H1 (cell line): Measurements from ENCODE around the gene CELSR3. TPM values are rescaled to one million over a fixed set of nuclear protein-coding genes. Genes with fewer than 3 reads are reported as not detected.

Experiments
- CTCF ChIA-PET: fragments of 300-600 bp; sonication (Branson Sonifier 250); formaldehyde crosslinking; loops from one replicate; lab custom pipeline; 2021; ENCODE audit not compliant: partially characterized antibody; lab: Charles Lee
- POLR2A ChIA-PET: fragments of 300-600 bp; sonication (Branson Sonifier 250); formaldehyde crosslinking; loops from one replicate; lab custom pipeline; 2021; ENCODE audit warnings: inconsistent platforms; ENCODE audit not compliant: partially characterized antibody; lab: Charles Lee
- DNase-seq, 2 experiments: peaks; one replicate each; pipeline versions ENCODE4 v3.0.0 to v3.0.0-alpha.2; 2010 to 2022; ENCODE audit warnings: low spot score in 2 of 2, low read depth in 1 of 2, mixed read lengths in 1 of 2
- FAIRE-seq: peaks from 2 replicates; lab custom pipeline; 2011; peaks lifted over from hg19 to GRCh38; lab: Jason Lieb, UNC
- H2AFZ ChIP-seq: 2 replicates; pipeline ENCODE4 v1.8.1; 2012; ENCODE audit warnings: low read length, inconsistent platforms
- H2AK5ac ChIP-seq: 2 replicates; pipeline ENCODE4 v1.6.1; 2013; ENCODE audit warnings: low read depth, low read length
- H2BK120ac ChIP-seq: replicated peaks from 2 replicates; pipeline ENCODE3; 2013; ENCODE audit warnings: low read depth, low read length, inconsistent platforms
- H2BK12ac ChIP-seq: 2 replicates; pipeline ENCODE4 v1.6.1; 2013; ENCODE audit warnings: low read depth, low read length
- H2BK15ac ChIP-seq: 2 replicates; pipeline ENCODE4 v1.6.1; 2013; ENCODE audit warnings: low read length
- H2BK20ac ChIP-seq: 2 replicates; pipeline ENCODE4 v1.6.1; 2013; ENCODE audit warnings: low read length
- H2BK5ac ChIP-seq: 2 replicates; pipeline ENCODE4 v1.6.1; 2013; ENCODE audit warnings: low read depth, low read length
- H3K14ac ChIP-seq: 2 replicates; pipeline ENCODE4 v1.6.1; 2013; ENCODE audit warnings: inconsistent platforms; ENCODE audit not compliant: insufficient read length
- H3K18ac ChIP-seq: 2 replicates; pipeline ENCODE4 v1.6.1; 2013; ENCODE audit warnings: low read length; ENCODE audit errors: extremely low read depth
- H3K23ac ChIP-seq: 2 replicates; pipeline ENCODE4 v1.6.1; 2013; ENCODE audit warnings: inconsistent platforms; ENCODE audit not compliant: insufficient read length
- H3K23me2 ChIP-seq: 2 replicates; pipeline ENCODE4 v1.6.1; 2013; ENCODE audit warnings: low read depth, low read length
- H3K27ac ChIP-seq: 2 replicates; pipeline ENCODE4 v1.6.1; 2011; ENCODE audit warnings: low read depth, low read length, inconsistent platforms
- H3K27me3 ChIP-seq, 4 experiments: replicated peaks in 1 of 4; 1 replicate in 1 of 4; 2 replicates in 3 of 4; pipeline versions ENCODE4 v1.6.1 to v1.8.1; 2011 to 2013; ENCODE audit warnings: low read length in 3 of 4, mild to moderate bottlenecking in 3 of 4, inconsistent platforms in 2 of 4, mixed read lengths in 2 of 4, moderate library complexity in 1 of 4; ENCODE audit not compliant: control insufficient read depth in 3 of 4, insufficient read depth in 3 of 4; ENCODE audit errors: extremely low read depth in 1 of 4
- H3K36me3 ChIP-seq, 4 experiments: 2 replicates each; pipeline versions ENCODE4 v1.6.1 to v1.8.1; 2011 to 2013; ENCODE audit warnings: mild to moderate bottlenecking in 4 of 4, low read length in 3 of 4, moderate library complexity in 2 of 4, control low read depth in 1 of 4, inconsistent platforms in 1 of 4; ENCODE audit not compliant: insufficient read depth in 4 of 4, control insufficient read depth in 2 of 4
- H3K4ac ChIP-seq: replicated peaks from 2 replicates; pipeline ENCODE3; 2013; ENCODE audit warnings: low read length, low read depth, mixed read lengths, inconsistent platforms; ENCODE audit not compliant: insufficient read length
- H3K4me1 ChIP-seq, 4 experiments: replicated peaks in 1 of 4; 1 replicate in 1 of 4; 2 replicates in 3 of 4; pipeline versions ENCODE4 v1.6.1 to v1.8.1; 2011 to 2013; ENCODE audit warnings: low read length in 3 of 4, inconsistent platforms in 2 of 4, mixed read lengths in 1 of 4; ENCODE audit not compliant: insufficient read depth in 4 of 4, control insufficient read depth in 3 of 4
- H3K4me2 ChIP-seq, 2 experiments: 2 replicates each; pipeline versions ENCODE4 v1.6.1 to v1.8.1; 2011 to 2013; ENCODE audit warnings: low read depth in 2 of 2, low read length in 2 of 2, control low read depth in 1 of 2, inconsistent platforms in 1 of 2, mild to moderate bottlenecking in 1 of 2; ENCODE audit not compliant: insufficient read depth in 1 of 2
- H3K4me3 ChIP-seq, 4 experiments: fragments of 200-600, 300-600 bp in 1 of 4; sonication (generic), shearing (Covaris generic), sonication (Bioruptor Twin) in 1 of 4; 2 replicates each; pipeline versions ENCODE4 v1.5.1 to v1.8.1; 2011 to 2016; ENCODE audit warnings: low read length in 4 of 4, low read depth in 3 of 4, control low read depth in 2 of 4, inconsistent platforms in 2 of 4, mild to moderate bottlenecking in 2 of 4, mixed read lengths in 1 of 4, moderate library complexity in 1 of 4; ENCODE audit not compliant: insufficient read depth in 2 of 4; ENCODE audit errors: extremely low read depth in 1 of 4
- H3K56ac ChIP-seq: replicated peaks from 2 replicates; pipeline ENCODE3; 2013; ENCODE audit warnings: low read depth, mild to moderate bottlenecking, mixed read lengths, low read length, inconsistent platforms; ENCODE audit not compliant: insufficient read length
- H3K79me1 ChIP-seq: 2 replicates; pipeline ENCODE4 v1.6.1; 2013; ENCODE audit warnings: low read depth, low read length, control low read depth
- H3K79me2 ChIP-seq, 2 experiments: 2 replicates each; pipeline versions ENCODE4 v1.6.1 to v1.8.1; 2012 to 2013; ENCODE audit warnings: low read length in 2 of 2, mild to moderate bottlenecking in 2 of 2, inconsistent platforms in 1 of 2; ENCODE audit not compliant: insufficient read depth in 2 of 2, control insufficient read depth in 1 of 2
- H3K9ac ChIP-seq, 4 experiments: replicated peaks in 1 of 4; 1 replicate in 1 of 4; 2 replicates in 3 of 4; pipeline versions ENCODE4 v1.6.1 to v1.8.1; 2011 to 2013; ENCODE audit warnings: low read depth in 3 of 4, low read length in 3 of 4, control low read depth in 2 of 4, mild to moderate bottlenecking in 2 of 4, moderate library complexity in 2 of 4, inconsistent platforms in 1 of 4; ENCODE audit errors: extremely low read depth in 1 of 4
- H3K9me3 ChIP-seq, 2 experiments: 2 replicates each; pipeline versions ENCODE4 v1.6.1 to v1.8.1; 2012 to 2013; ENCODE audit warnings: mild to moderate bottlenecking in 2 of 2, moderate library complexity in 2 of 2, control low read depth in 1 of 2, inconsistent platforms in 1 of 2, low read depth in 1 of 2, low read length in 1 of 2, mixed read lengths in 1 of 2; ENCODE audit not compliant: insufficient read depth in 2 of 2
- H4K20me1 ChIP-seq, 2 experiments: replicated peaks in 1 of 2; 2 replicates each; pipeline versions ENCODE3 to v1.8.1; 2011 to 2013; ENCODE audit warnings: inconsistent platforms in 2 of 2, low read length in 2 of 2, mild to moderate bottlenecking in 1 of 2; ENCODE audit not compliant: insufficient read depth in 2 of 2, control insufficient read depth in 1 of 2
- H4K5ac ChIP-seq: 2 replicates; pipeline ENCODE4 v1.6.1; 2013; ENCODE audit warnings: low read length, low read depth, mixed read lengths, inconsistent platforms; ENCODE audit not compliant: insufficient read length
- H4K8ac ChIP-seq: 2 replicates; pipeline ENCODE4 v1.8.0; 2013; ENCODE audit warnings: mild to moderate bottlenecking, moderate library complexity, low read length, inconsistent platforms; ENCODE audit not compliant: insufficient read depth; ENCODE audit errors: extremely low read depth
- H4K91ac ChIP-seq: replicated peaks from 2 replicates; pipeline ENCODE3; 2013; ENCODE audit warnings: low read length, mixed read lengths, inconsistent platforms; ENCODE audit not compliant: insufficient read length
- BCL11A ChIP-seq, 2 experiments: IDR thresholded peaks; one replicate each; pipeline ENCODE4 v1.6.1; 2011; ENCODE audit warnings: low read depth in 2 of 2, low read length in 2 of 2, mild to moderate bottlenecking in 2 of 2
- CHD2 ChIP-seq: IDR thresholded peaks from 2 replicates; pipeline ENCODE4 v1.6.1; 2012; ENCODE audit warnings: low read length, improper control_type of control experiment
- CREB1 ChIP-seq: IDR thresholded peaks from 2 replicates; pipeline ENCODE4 v1.6.1; 2012; ENCODE audit warnings: inconsistent platforms
- HDAC6 ChIP-seq: IDR thresholded peaks from one replicate; pipeline ENCODE4 v1.7.1; 2012; ENCODE audit warnings: low read depth, mild to moderate bottlenecking, inconsistent platforms, low read length, moderate library complexity
- POLR2A ChIP-seq, 2 experiments: IDR thresholded peaks; 1 replicate in 1 of 2; 2 replicates in 1 of 2; pipeline ENCODE4 v1.6.1; 2011; ENCODE audit warnings: low read depth in 2 of 2, low read length in 2 of 2, mild to moderate bottlenecking in 2 of 2; ENCODE audit errors: control extremely low read depth in 1 of 2
- POU5F1 ChIP-seq: IDR thresholded peaks from 2 replicates; pipeline ENCODE4 v1.6.1; 2011; ENCODE audit warnings: low read depth, mild to moderate bottlenecking, low read length, moderate library complexity
- SIRT6 ChIP-seq: IDR thresholded peaks from one replicate; pipeline ENCODE4 v1.7.1; 2012; ENCODE audit warnings: low read length, inconsistent platforms
- SIX5 ChIP-seq: IDR thresholded peaks from 2 replicates; pipeline ENCODE4 v1.6.1; 2011; ENCODE audit warnings: mild to moderate bottlenecking, low read depth, low read length
- TAF1 ChIP-seq: IDR thresholded peaks from 2 replicates; pipeline ENCODE4 v1.6.1; 2011; ENCODE audit warnings: mild to moderate bottlenecking, low read depth, low read length
- TBP ChIP-seq: IDR thresholded peaks from 2 replicates; pipeline ENCODE4 v1.6.1; 2011; ENCODE audit warnings: low read depth, low read length, improper control_type of control experiment
- WGBS, 2 experiments: shearing (Covaris generic) in 1 of 2; methylation state at CpG; one replicate each; pipeline versions ENCODE4 v1.1.6 to v1.1.7; 2013 to 2015; ENCODE audit warnings: low lambda C conversion rate in 2 of 2, mixed read lengths in 2 of 2, inconsistent platforms in 1 of 2, low coverage in 1 of 2, missing lambda C conversion rate in 1 of 2; ENCODE audit not compliant: insufficient replicate concordance in 2 of 2, insufficient coverage in 1 of 2, insufficient read length in 1 of 2; ENCODE audit errors: extremely low coverage in 1 of 2, missing lambda C conversion rate in 1 of 2; 5-methylcytosine and 5-hydroxymethylcytosine counted together
- polyA plus RNA-seq, 7 experiments: library from polyadenylated mRNA; depleted of rRNA in 3 of 7; stranded (reverse) in 5 of 7; unstranded in 2 of 7; fragments of >200 nt in 5 of 7; fragments of 200-250 nt in 2 of 7; gene quantifications; 1 replicate in 5 of 7; 2 replicates in 1 of 7; 4 replicates in 1 of 7; pipeline versions ENCODE4 v1.2.1 to v1.2.3, GENCODE V29; 2011 to 2013; ENCODE audit warnings: missing spikeins in 2 of 7, mixed read lengths in 2 of 7
- total RNA-seq: library from RNA; stranded (reverse); fragmentation: NEBNext Ultra II Directional; extraction: Animal tissue kit (Norgen Biotek cat#: 25700); gene quantifications from 2 replicates; pipeline ENCODE4 v1.2.1, GENCODE V29; 2021
- TF ChIP-seq, protein P1 (sequence below): IDR thresholded peaks from 2 replicates; pipeline ENCODE4 v1.6.1; 2011; ENCODE audit warnings: low read length, improper control_type of control experiment
- TF ChIP-seq, protein P2 (sequence below): IDR thresholded peaks from 2 replicates; pipeline ENCODE4 v1.6.1; 2012; ENCODE audit warnings: inconsistent platforms

Gene CELSR3
- total and polyA plus RNA-seq, 2 of the 8 experiments (the other 6 are each of a cell fraction or from before 2014, with no cell fraction given), result 11.6 to 29.5 TPM

DNA sequence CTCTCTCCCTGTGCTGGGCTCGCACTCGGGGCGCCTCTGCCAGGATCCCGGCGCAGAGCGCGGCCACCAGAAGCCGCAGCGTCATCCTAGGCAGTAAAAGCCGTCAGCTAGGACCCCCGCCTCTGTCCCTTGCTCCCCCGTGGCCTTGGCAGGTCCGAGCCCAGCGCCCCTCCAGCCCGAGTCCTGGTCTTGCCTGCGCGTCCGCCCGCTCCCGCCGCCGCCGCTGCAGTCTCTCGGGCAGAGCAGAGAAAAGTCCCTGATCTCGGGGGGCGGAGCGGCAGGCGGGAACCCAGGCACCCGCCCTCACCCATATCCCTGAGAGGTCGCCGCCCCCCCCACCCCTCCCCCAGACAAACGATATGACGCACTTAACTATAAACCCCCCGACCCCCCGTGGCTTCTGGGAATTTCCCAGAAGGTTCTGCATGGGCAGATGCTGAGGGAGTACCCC is 67.6 kb downstream of the CELSR3 start, which contains the start of gene COL7A1:
Gene COL7A1, minus strand, starts transcription at position 255 of the 451 bp plus-strand sequence. Its CDS starts 170 bp downstream, at position 85.
- 23% methylated on average over 16 of the region's 35 CpGs; no CpG with 5 or more reads in 1 of the 2 experiments for WGBS, 2 experiments
- Histone ChIP-seq H3K9ac (peak within 1 kb of the TSS in 3 of 4 experiments; percentile 42 to 71 (median 43); a peak in 5 of 7 replicates), H2BK15ac (peak within 1 kb of the TSS; percentile 61), H4K20me1 (peaks cover 0 to 19% of the 10 kb centered on the region in 2 experiments), H4K91ac (no peak within 1 kb of the TSS), H3K79me2 (no peaks in the 10 kb centered on the region), H3K36me3 (peaks cover 13 to 18% (median 15%) of the 10 kb centered on the region in 4 experiments), H2AK5ac (0 out of 2 replicates have a peak within 1 kb of the TSS, but pooled peaks have one; percentile 53), H3K27me3 (peaks cover 0 to 6% (median 0%) of the 10 kb centered on the region in 4 experiments; a peak in 4 of 7 replicates), H4K5ac (no peak within 1 kb of the TSS), H3K4me3 (peak within 1 kb of the TSS; percentile 15 to 57 (median 26)), H3K27ac (no peak within 1 kb of the TSS), H3K9me3 (no peaks in the 10 kb centered on the region), H4K8ac (peak within 1 kb of the TSS; percentile 60), H3K56ac (no peak within 1 kb of the TSS), H3K4me2 (peak within 1 kb of the TSS; percentile 69 to 89), H2BK120ac (no peak within 1 kb of the TSS), H3K4ac (peak within 1 kb of the TSS; percentile 50), H3K23me2 (peaks cover 1% of the 10 kb centered on the region; the same call in 1 of the 2 replicates), H3K18ac (peak within 1 kb of the TSS; percentile 48; the same call in 1 of the 2 replicates), H2AFZ (peak within 1 kb of the TSS; percentile 45; the same call in 1 of the 2 replicates), H2BK5ac (peak within 1 kb of the TSS; percentile 75), H3K79me1 (no peaks in the 10 kb centered on the region), H3K14ac (no peak within 1 kb of the TSS), H3K4me1 (peaks cover 3 to 18% (median 15%) of the 10 kb centered on the region in 4 experiments; a peak in 6 of 7 replicates), H2BK20ac (no peak within 1 kb of the TSS; the same call in 1 of the 2 replicates), H2BK12ac (peak within 1 kb of the TSS; percentile 60; the same call in 1 of the 2 replicates), H3K23ac (no peak within 1 kb of the TSS)
- CTCF ChIA-PET, result no interaction called here
- DNase-seq, result peak in 1 of 2 experiments; percentile 75
- no peak for FAIRE-seq
- POLR2A ChIA-PET, result interaction anchor here (0.8 to 5.1 kb wide), 7 partner anchors 10 to 67 kb away, joined by 3 to 23 read pairs (median 6); partner anchors contain the start of genes CELSR3, PFKFB4, SLC26A6 and UQCRC1
- peak; percentile 49; the same call in 1 of the 2 replicates for TF ChIP-seq TBP
- TF ChIP-seq, protein P1, sequence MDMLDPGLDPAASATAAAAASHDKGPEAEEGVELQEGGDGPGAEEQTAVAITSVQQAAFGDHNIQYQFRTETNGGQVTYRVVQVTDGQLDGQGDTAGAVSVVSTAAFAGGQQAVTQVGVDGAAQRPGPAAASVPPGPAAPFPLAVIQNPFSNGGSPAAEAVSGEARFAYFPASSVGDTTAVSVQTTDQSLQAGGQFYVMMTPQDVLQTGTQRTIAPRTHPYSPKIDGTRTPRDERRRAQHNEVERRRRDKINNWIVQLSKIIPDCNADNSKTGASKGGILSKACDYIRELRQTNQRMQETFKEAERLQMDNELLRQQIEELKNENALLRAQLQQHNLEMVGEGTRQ, result no peak
- no peak for TF ChIP-seq HDAC6
- no peak for TF ChIP-seq BCL11A (IDR thresholded peaks at IDR 0.05; ENCODE audit: low read depth in 2 of 2, low read length in 2 of 2)
- no peak for TF ChIP-seq SIRT6
- TF ChIP-seq POLR2A (IDR thresholded peaks at IDR 0.05; ENCODE audit: control extremely low read depth in 1 of 2, low read depth in 2 of 2, low read length in 2 of 2), result peak in 1 of 2 experiments; percentile 36; a peak in 2 of 3 replicates
- no peak for TF ChIP-seq CHD2
- no peak for TF ChIP-seq SIX5
- TF ChIP-seq CREB1, result 0 out of 2 replicates have a peak, but pooled peaks have one; percentile 8
- 0 out of 2 replicates have a peak, but pooled peaks have one; percentile 40 for TF ChIP-seq TAF1
- no peak for TF ChIP-seq POU5F1
- TF ChIP-seq, protein P2, sequence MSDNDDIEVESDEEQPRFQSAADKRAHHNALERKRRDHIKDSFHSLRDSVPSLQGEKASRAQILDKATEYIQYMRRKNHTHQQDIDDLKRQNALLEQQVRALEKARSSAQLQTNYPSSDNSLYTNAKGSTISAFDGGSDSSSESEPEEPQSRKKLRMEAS, result no peak
